Amygdala (tissue), 56 donors: ENCODE data around the gene MASP2.
"Not testable (repeated sequence)": the region's sequence is repeated elsewhere in the genome, so short reads cannot be mapped to it uniquely, and the experiment has no call there.

ENCODE experiments used
- DNase-seq, 56 donors: peaks; one replicate each; lab custom pipeline; 2025; lab: John Stamatoyannopoulos, UW

The MASP2 gene

GRCh38 chr1:11046625-11047365, at the start of gene MASP2:
Gene MASP2 (minus strand): TSS chr1:11047239. CDS start chr1:11047207, 32 bp downstream.
- DNase-seq = no peak

- not testable (repeated sequence) for DNase-seq
These were observed 36.7 kb upstream of the MASP2 start for GRCh38 chr1:11083784-11084183.

- no peak for DNase-seq
These were observed 33.9 kb upstream of the MASP2 start for GRCh38 chr1:11080931-11081330.

GRCh38 chr1:11078631-11079030, 31.6 kb upstream of the MASP2 start:
- no peak for DNase-seq

GRCh38 chr1:11073398-11073797, 26.4 kb upstream of the MASP2 start:
- not testable (repeated sequence) for DNase-seq

- no peak for DNase-seq
These were observed 25.3 kb upstream of the MASP2 start for GRCh38 chr1:11072216-11072917.

GRCh38 chr1:11071463-11072215, 24.6 kb upstream of the MASP2 start:
- DNase-seq = no peak

GRCh38 chr1:11070876-11071275, 23.8 kb upstream of the MASP2 start:
- DNase-seq = no peak

- no peak for DNase-seq
These were observed 21.8 kb upstream of the MASP2 start for GRCh38 chr1:11068600-11069473.

GRCh38 chr1:11067716-11068599, 20.9 kb upstream of the MASP2 start:
- peak in 20 of 56 donors; percentile 14 to 59 (median 32) for DNase-seq

- DNase-seq = no peak
These were observed 18.8 kb upstream of the MASP2 start for GRCh38 chr1:11065796-11066195.

GRCh38 chr1:11064942-11065341, 17.9 kb upstream of the MASP2 start:
- no peak for DNase-seq

GRCh38 chr1:11063937-11064537, 17.0 kb upstream of the MASP2 start:
- peak in 1 of 56 donors; percentile 12 for DNase-seq

GRCh38 chr1:11062965-11063401, 15.9 kb upstream of the MASP2 start:
- DNase-seq = peak in 2 of 56 donors; percentile 28 to 36

GRCh38 chr1:11061652-11062365, 14.8 kb upstream of the MASP2 start:
- DNase-seq = no peak

- peak; percentile 14 to 93 (median 76) for DNase-seq
These were observed 13.2 kb upstream of the MASP2 start, which contains the start of gene SRM for GRCh38 chr1:11059968-11060830. Gene SRM (minus strand): TSS chr1:11060018. CDS start chr1:11059943, 75 bp downstream.
